ENCODE results near the gene KRT5.
"Not testable (repeated sequence)": the region's sequence is repeated elsewhere in the genome, so short reads cannot be mapped to it uniquely, and the experiment has no call there.

The KRT5 gene

DNA sequence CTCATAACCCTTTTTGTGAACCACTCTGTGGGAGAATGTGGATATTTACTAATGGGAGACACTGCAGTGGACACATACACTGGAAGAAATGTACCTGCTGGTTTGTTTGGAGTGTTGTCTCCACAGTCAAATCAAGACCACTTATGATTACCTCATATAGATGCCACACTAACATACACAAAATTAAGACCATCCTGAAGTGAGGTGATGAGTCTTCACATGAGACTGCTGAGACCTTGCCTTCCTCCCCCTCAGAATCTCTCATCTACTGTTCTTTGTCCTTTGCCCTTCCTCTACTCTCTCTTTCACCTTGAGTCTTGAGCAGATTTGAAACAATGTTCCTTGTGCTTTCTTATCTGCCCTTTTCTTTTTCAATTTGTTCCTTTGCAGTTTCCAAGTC is 31.5 kb downstream of the KRT5 start:
- Histone ChIP-seq H3K9me3 (no peaks in the 10 kb centered on the region), H3K4me3 (ENCODE audit: low read depth in 1 of 2, low read length in 1 of 2) (no peak overlapping the region), H3K27ac (no peak overlapping the region), H3K36me3 (no peaks in the 10 kb centered on the region), H3K27me3 (peaks cover 8% of the 10 kb centered on the region), H3K4me1 (ENCODE audit: control insufficient read depth in 1 of 2, insufficient read depth in 1 of 2, low read depth in 1 of 2, low read length in 1 of 2) (no peaks in the 10 kb centered on the region)
- TF ChIP-seq, protein P1, sequence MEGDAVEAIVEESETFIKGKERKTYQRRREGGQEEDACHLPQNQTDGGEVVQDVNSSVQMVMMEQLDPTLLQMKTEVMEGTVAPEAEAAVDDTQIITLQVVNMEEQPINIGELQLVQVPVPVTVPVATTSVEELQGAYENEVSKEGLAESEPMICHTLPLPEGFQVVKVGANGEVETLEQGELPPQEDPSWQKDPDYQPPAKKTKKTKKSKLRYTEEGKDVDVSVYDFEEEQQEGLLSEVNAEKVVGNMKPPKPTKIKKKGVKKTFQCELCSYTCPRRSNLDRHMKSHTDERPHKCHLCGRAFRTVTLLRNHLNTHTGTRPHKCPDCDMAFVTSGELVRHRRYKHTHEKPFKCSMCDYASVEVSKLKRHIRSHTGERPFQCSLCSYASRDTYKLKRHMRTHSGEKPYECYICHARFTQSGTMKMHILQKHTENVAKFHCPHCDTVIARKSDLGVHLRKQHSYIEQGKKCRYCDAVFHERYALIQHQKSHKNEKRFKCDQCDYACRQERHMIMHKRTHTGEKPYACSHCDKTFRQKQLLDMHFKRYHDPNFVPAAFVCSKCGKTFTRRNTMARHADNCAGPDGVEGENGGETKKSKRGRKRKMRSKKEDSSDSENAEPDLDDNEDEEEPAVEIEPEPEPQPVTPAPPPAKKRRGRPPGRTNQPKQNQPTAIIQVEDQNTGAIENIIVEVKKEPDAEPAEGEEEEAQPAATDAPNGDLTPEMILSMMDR (IDR thresholded peaks at IDR 0.05) = no peak

DNA sequence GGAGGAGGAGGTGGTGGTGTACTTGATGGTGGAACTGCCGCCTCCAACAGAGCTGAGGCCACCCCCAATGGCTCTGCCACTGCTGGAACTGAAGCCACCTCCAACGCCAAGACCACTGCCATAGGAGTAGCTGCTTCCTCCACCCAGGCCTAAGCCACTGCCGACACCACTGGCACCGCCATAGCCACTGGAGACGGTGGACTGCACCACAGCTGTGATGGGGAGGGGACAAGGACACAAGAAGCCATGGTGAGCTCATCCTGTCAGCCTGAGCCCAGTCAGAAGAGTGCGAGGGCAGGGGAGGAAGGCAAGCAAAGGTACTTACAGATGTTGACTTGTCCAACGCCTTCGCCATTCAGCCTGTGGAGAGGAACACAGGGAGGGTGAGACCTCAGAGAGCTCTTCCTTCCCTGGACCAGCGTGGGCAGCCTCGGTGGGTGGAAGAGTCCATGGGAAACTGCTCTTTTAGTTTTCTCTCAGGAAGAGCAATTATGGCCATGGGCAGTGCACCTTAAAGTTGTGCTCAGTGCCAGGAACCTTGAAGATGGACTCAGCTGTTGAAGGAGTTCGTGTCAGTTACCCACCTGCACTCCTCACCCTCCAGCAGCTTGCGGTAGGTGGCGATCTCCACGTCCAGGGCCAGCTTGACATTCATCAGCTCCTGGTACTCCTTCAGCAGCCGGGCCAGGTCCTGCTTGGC is 32.3 kb downstream of the KRT5 start:
- H3K9me3 ChIP-seq; H3K4me3 ChIP-seq (ENCODE audit: low read depth in 1 of 2, low read length in 1 of 2); H3K27me3 ChIP-seq; H3K36me3 ChIP-seq; H3K4me1 ChIP-seq (ENCODE audit: control insufficient read depth in 1 of 2, insufficient read depth in 1 of 2, low read depth in 1 of 2, low read length in 1 of 2); H3K27ac ChIP-seq: not testable (repeated sequence)

DNA sequence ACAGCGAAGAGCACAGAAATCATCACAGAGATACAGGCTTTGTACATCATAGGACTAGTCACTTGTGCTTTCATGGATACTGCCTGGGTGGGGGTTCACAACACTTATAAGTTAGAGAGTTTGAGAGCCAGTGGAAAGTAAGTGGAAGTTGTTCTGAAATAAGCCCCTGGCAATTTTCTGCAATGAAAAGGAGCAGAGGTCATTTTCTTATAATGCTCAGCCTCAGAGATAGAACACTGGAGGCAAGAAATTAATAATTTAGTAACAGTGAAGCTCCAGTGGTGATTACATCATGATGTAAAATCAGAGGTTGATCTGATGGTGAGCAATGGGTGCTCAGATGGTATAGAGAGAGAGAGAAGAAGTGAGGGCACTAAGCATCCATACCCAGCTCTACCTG is 33.0 kb downstream of the KRT5 start:
- Histone ChIP-seq H3K4me1 (ENCODE audit: control insufficient read depth in 1 of 2, insufficient read depth in 1 of 2, low read depth in 1 of 2, low read length in 1 of 2) (no peaks in the 10 kb centered on the region), H3K9me3 (no peaks in the 10 kb centered on the region), H3K4me3 (ENCODE audit: low read depth in 1 of 2, low read length in 1 of 2) (no peak overlapping the region), H3K27ac (no peak overlapping the region), H3K36me3 (no peaks in the 10 kb centered on the region), H3K27me3 (peaks cover 13% of the 10 kb centered on the region)
- TF ChIP-seq, protein P1 (IDR thresholded peaks at IDR 0.05) = no peak

DNA sequence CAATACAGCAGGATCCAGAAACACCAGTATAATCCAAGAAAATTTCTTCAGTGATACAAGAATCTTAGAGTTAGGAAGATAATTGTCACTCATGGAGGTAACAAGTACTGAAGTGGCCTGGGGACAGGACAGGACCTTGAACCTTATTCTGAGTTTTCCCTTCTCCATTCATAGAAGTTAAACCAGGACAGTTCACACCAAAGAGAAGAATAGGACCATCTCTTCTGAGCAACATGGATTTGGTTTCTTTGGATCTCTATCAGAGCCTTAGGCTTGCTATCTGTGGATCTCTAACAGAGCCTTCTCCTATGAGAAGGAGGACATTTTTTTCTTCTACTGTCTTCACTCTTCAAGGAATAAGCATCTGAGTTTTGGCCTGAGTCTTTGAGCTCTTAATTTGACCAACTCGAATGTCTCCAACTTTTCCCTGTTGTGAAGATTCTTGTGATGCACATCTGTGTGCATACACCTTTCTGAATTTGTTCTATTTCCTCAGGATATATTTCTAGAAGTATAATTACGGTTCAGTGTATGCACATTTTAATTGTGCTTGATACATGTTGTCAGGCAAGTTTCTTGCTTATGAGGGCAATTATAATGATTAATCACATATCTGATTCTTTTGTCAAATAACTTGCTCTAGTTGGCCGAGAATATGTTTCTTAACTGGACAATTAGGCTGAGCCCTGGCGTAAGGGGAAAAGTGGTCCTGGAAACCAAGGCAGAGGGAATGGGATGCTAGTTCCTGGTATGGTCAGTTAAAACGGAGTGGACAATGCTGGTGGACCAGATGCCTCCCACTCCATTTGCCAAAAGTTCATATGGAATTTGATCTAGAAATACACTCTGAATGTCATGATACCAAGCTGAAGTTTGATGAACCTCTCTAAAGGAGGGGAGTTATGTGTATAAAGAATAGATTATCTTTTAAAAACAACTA is 33.8 kb downstream of the KRT5 start:
- TF ChIP-seq, protein P1 (IDR thresholded peaks at IDR 0.05) = no peak
- no peak overlapping the region for H3K27ac ChIP-seq

DNA sequence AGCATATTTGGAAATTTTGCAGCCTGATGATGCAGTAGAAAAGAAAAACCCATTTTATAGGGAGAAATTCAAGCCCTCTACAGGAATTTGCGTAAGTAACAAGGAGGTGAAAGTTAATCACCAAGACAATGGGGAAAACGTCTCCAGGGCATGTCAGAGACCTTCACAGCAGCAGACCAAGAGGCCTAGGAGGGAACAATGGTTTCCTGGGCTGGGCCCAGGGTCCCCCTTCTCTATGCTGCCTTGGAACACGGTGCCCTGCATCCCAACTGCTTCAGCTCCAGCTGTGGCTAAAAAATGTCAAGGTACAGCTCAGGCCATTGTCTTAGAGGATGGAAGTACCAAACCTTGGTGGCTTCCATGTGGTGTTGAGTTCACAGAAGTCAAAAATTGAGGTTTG is 40.1 kb downstream of the KRT5 start:
- no peaks in the 10 kb centered on the region for H3K4me1 ChIP-seq (ENCODE audit: control insufficient read depth in 1 of 2, insufficient read depth in 1 of 2, low read depth in 1 of 2, low read length in 1 of 2)
- H3K9me3 ChIP-seq = no peaks in the 10 kb centered on the region
- TF ChIP-seq, protein P1 (IDR thresholded peaks at IDR 0.05) = no peak
- no peak overlapping the region for H3K27ac ChIP-seq
- no peaks in the 10 kb centered on the region for H3K36me3 ChIP-seq
- no peak overlapping the region for H3K4me3 ChIP-seq (ENCODE audit: low read depth in 1 of 2, low read length in 1 of 2)
- peaks cover 11% of the 10 kb centered on the region for H3K27me3 ChIP-seq

More for the DNA sequence above, 33.8 kb downstream of the KRT5 start:
- Histone ChIP-seq H3K4me1 (ENCODE audit: control insufficient read depth in 1 of 2, insufficient read depth in 1 of 2, low read depth in 1 of 2, low read length in 1 of 2) (no peaks in the 10 kb centered on the region), H3K4me3 (ENCODE audit: low read depth in 1 of 2, low read length in 1 of 2) (no peak overlapping the region), H3K27me3 (peaks cover 13% of the 10 kb centered on the region), H3K36me3 (no peaks in the 10 kb centered on the region), H3K9me3 (no peaks in the 10 kb centered on the region)

DNA sequence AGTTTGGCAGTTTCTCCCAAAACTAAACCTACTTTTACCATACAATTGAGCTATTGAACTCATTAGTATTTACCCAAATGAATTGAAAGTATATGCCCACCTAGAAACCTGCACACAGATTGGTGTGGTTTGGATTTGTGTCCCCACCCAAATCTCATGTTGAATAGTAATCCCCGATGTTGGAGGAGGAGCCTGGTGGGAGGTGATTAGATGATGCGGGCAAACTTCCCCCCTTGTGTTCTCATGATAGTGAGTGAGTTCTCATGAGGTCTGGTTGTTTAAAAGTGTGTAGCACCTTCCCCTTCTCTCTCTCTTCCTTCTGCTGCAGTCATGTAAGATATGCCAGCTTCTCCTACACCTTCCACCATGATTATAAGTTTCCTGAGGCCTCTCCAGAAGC is 42.5 kb downstream of the KRT5 start:
- H3K27me3 ChIP-seq = peaks cover 9% of the 10 kb centered on the region
- no peaks in the 10 kb centered on the region for H3K4me1 ChIP-seq (ENCODE audit: control insufficient read depth in 1 of 2, insufficient read depth in 1 of 2, low read depth in 1 of 2, low read length in 1 of 2)
- no peaks in the 10 kb centered on the region for H3K36me3 ChIP-seq
- no peak overlapping the region for H3K4me3 ChIP-seq (ENCODE audit: low read depth in 1 of 2, low read length in 1 of 2)
- H3K9me3 ChIP-seq = no peaks in the 10 kb centered on the region
- H3K27ac ChIP-seq = no peak overlapping the region
- TF ChIP-seq, protein P1 (IDR thresholded peaks at IDR 0.05) = no peak

Measured in neutrophil (primary cell).